Stimulated activated naive B cell treated with anti-CD40 and anti-IgM and Interleukin-4, amounts not matched to agents 10 μg/mL and 1 μg/mL and 100 μg/mL, for 72 hours (primary cell): Measurements from ENCODE around the gene KIF1A.
A peak's percentile ranks its signal among the peaks of the same experiment; 100 is the strongest.

ENCODE experiments used
- ATAC-seq, 2 donors: fragments of 150-1000 bp; cut with Tn5 transposase; replicated peaks; 2 replicates each; pipeline ENCODE4 v1.10.0; 2021; ENCODE audit warnings: moderate library complexity in 1 of 2
- DNase-seq: peaks from one replicate; pipeline ENCODE4 v3.0.0; 2021
- H3K27ac Mint-ChIP-seq: one replicate; pipeline ENCODE4 v1.8.0; 2022; ENCODE audit warnings: mild to moderate bottlenecking, mixed read lengths
- H3K27me3 Mint-ChIP-seq, 2 donors: one replicate each; pipeline ENCODE4 v1.8.0; 2022; ENCODE audit warnings: mixed read lengths in 2 of 2
- H3K36me3 Mint-ChIP-seq, 2 donors: one replicate each; pipeline ENCODE4 v1.8.0; 2022; ENCODE audit warnings: mixed read lengths in 2 of 2, mild to moderate bottlenecking in 1 of 2
- H3K4me1 Mint-ChIP-seq, 2 donors: one replicate each; pipeline ENCODE4 v1.8.0; 2022; ENCODE audit warnings: mixed read lengths in 2 of 2, mild to moderate bottlenecking in 1 of 2
- H3K4me3 Mint-ChIP-seq, 2 donors: one replicate each; pipeline ENCODE4 v1.8.0; 2022; ENCODE audit warnings: mild to moderate bottlenecking in 2 of 2, mixed read lengths in 2 of 2, moderate library complexity in 1 of 2
- H3K9me3 Mint-ChIP-seq, 2 donors: one replicate each; pipeline ENCODE4 v1.8.0; 2022; ENCODE audit warnings: mixed read lengths in 2 of 2, mild to moderate bottlenecking in 1 of 2

KIF1A gene

GRCh38 chr2:240733803-240734495, 86.1 kb downstream of the KIF1A start:
- Mint-ChIP-seq H3K27me3 (peaks cover 8 to 16% of the 10 kb centered on the region in 2 donors), H3K36me3 (no peaks in the 10 kb centered on the region), H3K9me3 (no peaks in the 10 kb centered on the region), H3K4me1 (no peaks in the 10 kb centered on the region), H3K27ac (no peak overlapping the region), H3K4me3 (no peak overlapping the region)
- DNase-seq (no peak), ATAC-seq (peak; percentile 26 to 47)

- Mint-ChIP-seq H3K4me3 (no peak overlapping the region), H3K27ac (no peak overlapping the region), H3K27me3 (peaks cover 8 to 16% of the 10 kb centered on the region in 2 donors), H3K9me3 (no peaks in the 10 kb centered on the region), H3K4me1 (no peaks in the 10 kb centered on the region), H3K36me3 (no peaks in the 10 kb centered on the region)
- peak; percentile 18 to 29 for ATAC-seq
- no peak for DNase-seq
These were observed 87.0 kb downstream of the KIF1A start for GRCh38 chr2:240732911-240733622.

- Mint-ChIP-seq H3K36me3 (no peaks in the 10 kb centered on the region), H3K4me1 (no peaks in the 10 kb centered on the region), H3K9me3 (no peaks in the 10 kb centered on the region), H3K27me3 (peaks cover 8 to 16% of the 10 kb centered on the region in 2 donors), H3K4me3 (no peak overlapping the region), H3K27ac (no peak overlapping the region)
- ATAC-seq (no peak), DNase-seq (no peak)
These were observed 87.8 kb downstream of the KIF1A start for GRCh38 chr2:240732184-240732583.

DNA sequence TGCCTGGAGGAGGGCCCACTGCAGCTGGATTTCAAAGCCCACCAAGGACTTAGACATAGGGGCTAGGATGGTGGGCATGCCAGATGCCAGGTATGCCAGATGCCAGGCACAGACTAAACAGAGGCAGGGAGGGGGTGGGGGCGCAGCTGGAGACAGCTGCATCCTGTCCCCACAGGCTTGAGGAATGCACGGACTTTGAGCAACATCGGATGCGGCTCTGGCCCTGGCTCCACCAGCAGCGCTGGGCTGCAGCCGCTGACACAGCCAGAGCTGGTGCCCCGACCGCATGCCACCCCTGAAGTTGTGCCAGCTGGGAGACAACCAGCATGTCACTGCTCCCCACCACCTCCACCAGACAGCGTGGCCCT, 88.9 kb downstream of the KIF1A start:
- no peaks in the 10 kb centered on the region for H3K4me1 Mint-ChIP-seq
- no peak overlapping the region for H3K4me3 Mint-ChIP-seq
- DNase-seq, result no peak
- peaks cover 7 to 11% of the 10 kb centered on the region in 2 donors for H3K27me3 Mint-ChIP-seq
- no peaks in the 10 kb centered on the region for H3K9me3 Mint-ChIP-seq
- no peaks in the 10 kb centered on the region for H3K36me3 Mint-ChIP-seq
- no peak for ATAC-seq
- H3K27ac Mint-ChIP-seq, result no peak overlapping the region

DNA sequence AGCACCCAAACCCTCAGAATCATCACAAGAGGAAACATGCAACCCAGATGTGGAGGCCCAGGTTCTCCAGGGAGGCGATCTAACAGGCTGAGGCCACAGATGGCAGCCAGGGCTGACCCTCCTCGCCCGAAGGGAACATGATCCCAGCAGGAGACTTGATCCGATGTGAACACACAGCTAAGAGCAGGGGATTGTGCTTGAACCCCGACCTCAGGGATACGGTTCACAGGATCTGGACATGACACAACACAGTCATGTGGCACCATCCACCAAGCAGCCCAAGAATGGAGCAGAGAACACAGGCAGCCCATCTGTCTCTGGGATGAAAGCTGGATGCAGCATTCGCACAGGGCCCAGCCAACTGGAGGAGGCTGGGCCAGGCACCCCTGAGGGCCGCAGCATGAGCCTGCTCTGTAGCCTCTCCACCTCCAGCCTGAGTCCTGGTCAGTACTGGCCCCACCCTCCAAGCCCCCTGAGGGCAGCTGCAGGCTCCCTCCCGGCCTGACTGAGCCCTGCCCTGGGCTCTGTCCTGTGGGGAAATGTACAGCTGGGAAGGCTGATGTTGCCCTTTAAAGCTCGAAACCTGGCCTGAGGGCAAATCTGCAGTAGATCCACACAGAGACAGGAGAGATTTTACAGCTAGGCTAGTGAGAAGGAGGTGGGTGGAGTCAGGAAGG, 89.4 kb downstream of the KIF1A start:
- no peaks in the 10 kb centered on the region for H3K4me1 Mint-ChIP-seq
- H3K27me3 Mint-ChIP-seq, result peaks cover 7 to 11% of the 10 kb centered on the region in 2 donors
- ATAC-seq (no peak), DNase-seq (no peak)
- no peak overlapping the region for H3K27ac Mint-ChIP-seq
- no peaks in the 10 kb centered on the region for H3K9me3 Mint-ChIP-seq
- H3K36me3 Mint-ChIP-seq, result no peaks in the 10 kb centered on the region
- H3K4me3 Mint-ChIP-seq, result no peak overlapping the region

DNA sequence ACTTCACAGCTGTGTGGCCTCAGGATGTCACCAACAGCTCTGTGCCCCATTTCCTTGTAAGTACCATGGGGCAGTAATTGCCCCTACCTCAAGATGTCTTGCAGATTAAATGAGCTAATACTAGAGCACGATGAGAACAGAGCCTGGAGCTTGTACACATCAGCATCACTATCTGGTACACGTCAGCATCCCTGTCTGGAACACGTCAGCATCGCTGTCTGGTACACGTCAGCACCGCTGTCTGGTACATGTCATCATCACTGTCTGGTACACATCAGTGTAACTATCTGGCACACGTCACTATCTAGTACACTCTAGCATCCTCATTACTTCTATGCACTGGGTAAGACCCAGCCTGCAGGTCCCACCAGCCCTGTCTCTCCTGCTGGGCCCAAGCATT, 91.2 kb downstream of the KIF1A start:
- Mint-ChIP-seq H3K27me3 (peaks cover 7 to 11% of the 10 kb centered on the region in 2 donors), H3K4me3 (no peak overlapping the region), H3K36me3 (no peaks in the 10 kb centered on the region), H3K4me1 (no peaks in the 10 kb centered on the region), H3K9me3 (no peaks in the 10 kb centered on the region), H3K27ac (no peak overlapping the region)
- DNase-seq, result no peak
- no peak for ATAC-seq

- Mint-ChIP-seq H3K4me3 (no peak overlapping the region), H3K9me3 (no peaks in the 10 kb centered on the region), H3K27me3 (peaks cover 7 to 11% of the 10 kb centered on the region in 2 donors), H3K4me1 (no peaks in the 10 kb centered on the region), H3K27ac (no peak overlapping the region), H3K36me3 (no peaks in the 10 kb centered on the region)
- no peak for DNase-seq
- ATAC-seq, result no peak
These were observed 91.7 kb downstream of the KIF1A start for GRCh38 chr2:240728361-240728760.

- no peak for ATAC-seq
- H3K4me3 Mint-ChIP-seq, result no peak overlapping the region
- H3K27me3 Mint-ChIP-seq, result peaks cover 7 to 11% of the 10 kb centered on the region in 2 donors
- H3K36me3 Mint-ChIP-seq, result no peaks in the 10 kb centered on the region
- no peaks in the 10 kb centered on the region for H3K9me3 Mint-ChIP-seq
- H3K4me1 Mint-ChIP-seq, result no peaks in the 10 kb centered on the region
- no peak for DNase-seq
- no peak overlapping the region for H3K27ac Mint-ChIP-seq
These were observed 92.1 kb downstream of the KIF1A start for GRCh38 chr2:240727913-240728312.

DNA sequence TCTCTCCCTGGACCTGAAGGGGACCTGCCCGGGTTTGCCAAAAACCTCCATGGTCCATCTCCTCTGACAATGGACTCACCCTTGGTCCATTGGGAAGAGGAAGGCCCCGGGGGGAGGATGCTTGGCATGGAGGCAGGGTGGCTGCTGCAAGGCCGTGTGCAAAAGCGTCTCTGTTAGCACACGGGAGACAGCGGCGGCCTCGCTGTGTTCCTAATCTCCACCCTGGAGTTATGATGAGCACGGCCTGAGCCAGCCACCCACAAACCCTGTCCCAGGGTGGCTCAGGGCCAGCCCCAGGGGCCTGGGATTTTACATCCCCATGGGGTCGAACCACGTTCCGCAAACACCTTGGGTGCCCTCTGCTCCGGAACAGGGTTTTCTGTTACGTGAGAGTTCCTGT, 92.6 kb downstream of the KIF1A start:
- Mint-ChIP-seq H3K4me3 (no peak overlapping the region), H3K36me3 (no peaks in the 10 kb centered on the region), H3K27ac (no peak overlapping the region), H3K9me3 (no peaks in the 10 kb centered on the region), H3K27me3 (peaks cover 7 to 11% of the 10 kb centered on the region in 2 donors), H3K4me1 (no peaks in the 10 kb centered on the region)
- ATAC-seq (no peak), DNase-seq (no peak)

DNA sequence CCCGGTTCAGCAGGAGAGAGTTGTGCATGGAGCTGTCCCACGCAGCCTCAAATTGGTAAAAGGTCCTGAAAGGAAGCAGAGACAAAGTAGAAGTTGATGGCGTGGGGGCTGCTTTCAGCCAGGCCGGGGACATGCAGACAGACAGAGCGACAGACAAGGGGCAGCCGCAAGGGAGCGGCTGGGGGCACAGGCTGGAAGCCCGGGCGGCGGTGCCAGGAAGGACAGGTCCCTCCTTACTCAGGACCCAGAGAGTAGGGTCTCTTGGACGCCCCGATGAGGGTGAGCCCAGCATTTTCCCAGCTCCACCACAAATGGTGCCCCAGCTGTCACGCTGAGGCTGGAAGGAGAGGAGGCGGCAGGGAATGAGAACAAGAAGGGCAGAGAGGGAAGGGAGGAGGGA, 93.1 kb downstream of the KIF1A start:
- DNase-seq, result no peak
- Mint-ChIP-seq H3K9me3 (no peaks in the 10 kb centered on the region), H3K27ac (no peak overlapping the region), H3K4me1 (no peaks in the 10 kb centered on the region), H3K27me3 (peaks cover 7 to 11% of the 10 kb centered on the region in 2 donors), H3K4me3 (no peak overlapping the region), H3K36me3 (no peaks in the 10 kb centered on the region)
- ATAC-seq, result no peak

GRCh38 chr2:240725671-240726070, 94.3 kb downstream of the KIF1A start:
- H3K27me3 Mint-ChIP-seq, result peaks cover 7 to 11% of the 10 kb centered on the region in 2 donors
- no peak overlapping the region for H3K27ac Mint-ChIP-seq
- no peaks in the 10 kb centered on the region for H3K4me1 Mint-ChIP-seq
- no peak overlapping the region for H3K4me3 Mint-ChIP-seq
- ATAC-seq (no peak), DNase-seq (no peak)
- no peaks in the 10 kb centered on the region for H3K36me3 Mint-ChIP-seq
- H3K9me3 Mint-ChIP-seq, result no peaks in the 10 kb centered on the region

- Mint-ChIP-seq H3K27ac (no peak overlapping the region), H3K4me1 (no peaks in the 10 kb centered on the region), H3K36me3 (no peaks in the 10 kb centered on the region), H3K27me3 (peaks cover 6 to 7% of the 10 kb centered on the region in 2 donors), H3K4me3 (no peak overlapping the region), H3K9me3 (no peaks in the 10 kb centered on the region)
- no peak for DNase-seq
- ATAC-seq, result no peak
These were observed 94.8 kb downstream of the KIF1A start for GRCh38 chr2:240725266-240725665.

GRCh38 chr2:240724431-240724830, 95.6 kb downstream of the KIF1A start:
- Mint-ChIP-seq H3K27ac (no peak overlapping the region), H3K4me1 (no peaks in the 10 kb centered on the region), H3K36me3 (no peaks in the 10 kb centered on the region), H3K27me3 (peaks cover 0 to 7% of the 10 kb centered on the region in 2 donors), H3K4me3 (no peak overlapping the region), H3K9me3 (no peaks in the 10 kb centered on the region)
- ATAC-seq, result no peak
- DNase-seq, result no peak

- Mint-ChIP-seq H3K4me1 (no peaks in the 10 kb centered on the region), H3K36me3 (no peaks in the 10 kb centered on the region), H3K4me3 (no peak overlapping the region), H3K9me3 (no peaks in the 10 kb centered on the region), H3K27me3 (peaks cover 0 to 4% of the 10 kb centered on the region in 2 donors), H3K27ac (peak overlapping the region; percentile 6)
- no peak for DNase-seq
- no peak for ATAC-seq
These were observed 96.2 kb downstream of the KIF1A start for GRCh38 chr2:240723851-240724250.
